HEK293 (cell line): ENCODE measurements around the gene CD55.

Experiments used
- CTCF ChIA-PET: fragments of 350-600 bp; formaldehyde crosslinking; extraction: SDS; loops from one replicate; lab custom pipeline; 2021; ENCODE audit warnings: antibody characterized with exemption; lab: Yijun Ruan, JAX
- POLR2A ChIA-PET: fragments of 300-600 bp; formaldehyde crosslinking; extraction: SDS; loops from one replicate; lab custom pipeline; 2020; ENCODE audit warnings: antibody characterized with exemption, inconsistent platforms; lab: Yijun Ruan, JAX
- H3K27ac ChIP-seq: fragments of 200-500 bp; sonication (Bioruptor generic); 2 replicates; pipeline ENCODE4 v1.5.1; 2014; ENCODE audit warnings: low read depth, low read length, control low read depth, inconsistent platforms; ENCODE audit errors: extremely low read depth
- H3K36me3 ChIP-seq, 2 experiments: fragments of 200-500 bp in 1 of 2; sonication (Bioruptor generic) in 1 of 2; 1 replicate in 1 of 2; 2 replicates in 1 of 2; pipeline ENCODE4 v1.5.1; 2014 to 2017; ENCODE audit warnings: inconsistent platforms in 2 of 2, low read length in 2 of 2; ENCODE audit not compliant: control insufficient read depth in 2 of 2, insufficient read depth in 1 of 2
- H3K4me1 ChIP-seq: fragments of 200-500 bp; sonication (Bioruptor generic); 2 replicates; pipeline ENCODE4 v1.5.1; 2014; ENCODE audit warnings: mild to moderate bottlenecking, low read length, inconsistent platforms; ENCODE audit not compliant: control insufficient read depth, insufficient read depth
- H3K4me3 ChIP-seq: 2 replicates; pipeline ENCODE4 v1.5.1; 2011; ENCODE audit warnings: low read depth, mild to moderate bottlenecking, control low read depth, low read length, moderate library complexity
- H3K9me3 ChIP-seq: fragments of 200-500 bp; sonication (Bioruptor generic); 2 replicates; pipeline ENCODE4 v1.5.1; 2014; ENCODE audit warnings: low read depth, low read length, inconsistent platforms; ENCODE audit not compliant: control insufficient read depth, insufficient read depth
- CTCF ChIP-seq: fragments of 450-650 bp; formaldehyde crosslinking; IDR thresholded peaks from 2 replicates; pipeline ENCODE4 v1.5.1; 2016; ENCODE audit warnings: missing biosample characterization, missing genetic modification characterization
- GLIS1 ChIP-seq: fragments of 450-650 bp; formaldehyde crosslinking; IDR thresholded peaks from 2 replicates; pipeline ENCODE4 v1.5.1; 2016; ENCODE audit warnings: missing biosample characterization, missing genetic modification characterization
- REPIN1 ChIP-seq: fragments of 450-650 bp; formaldehyde crosslinking; IDR thresholded peaks from 2 replicates; pipeline ENCODE4 v1.5.1; 2017; ENCODE audit warnings: missing biosample characterization, missing genetic modification characterization, low read depth
- SP2 ChIP-seq: fragments of 450-650 bp; formaldehyde crosslinking; IDR thresholded peaks from 2 replicates; pipeline ENCODE4 v1.5.1; 2016; ENCODE audit warnings: missing biosample characterization, missing genetic modification characterization
- ZBTB7A ChIP-seq: fragments of 450-650 bp; formaldehyde crosslinking; IDR thresholded peaks from 2 replicates; pipeline ENCODE4 v1.5.1; 2016; ENCODE audit warnings: low read depth, missing biosample characterization, missing genetic modification characterization
- ZFP3 ChIP-seq: fragments of 450-650 bp; formaldehyde crosslinking; IDR thresholded peaks from 2 replicates; pipeline ENCODE4 v1.5.1; 2016; ENCODE audit warnings: low read depth, missing biosample characterization, missing genetic modification characterization
- ZIC2 ChIP-seq: fragments of 450-650 bp; formaldehyde crosslinking; IDR thresholded peaks from 2 replicates; pipeline ENCODE4 v1.5.1; 2016; ENCODE audit warnings: missing biosample characterization, missing genetic modification characterization
- ZNF10 ChIP-seq: fragments of 450-650 bp; formaldehyde crosslinking; IDR thresholded peaks from 2 replicates; pipeline ENCODE4 v1.5.1; 2017; ENCODE audit warnings: missing biosample characterization, missing genetic modification characterization
- ZNF112 ChIP-seq: fragments of 450-650 bp; formaldehyde crosslinking; IDR thresholded peaks from 2 replicates; pipeline ENCODE4 v1.5.0; 2017; ENCODE audit warnings: missing biosample characterization, missing genetic modification characterization
- ZNF174 ChIP-seq: fragments of 450-650 bp; formaldehyde crosslinking; IDR thresholded peaks from 2 replicates; pipeline ENCODE4 v1.5.0; 2017; ENCODE audit warnings: missing biosample characterization, mild to moderate bottlenecking, missing genetic modification characterization
- ZNF248 ChIP-seq: fragments of 450-650 bp; formaldehyde crosslinking; IDR thresholded peaks from 2 replicates; pipeline ENCODE4 v1.5.1; 2017; ENCODE audit warnings: missing biosample characterization, missing genetic modification characterization
- ZNF335 ChIP-seq: fragments of 450-650 bp; formaldehyde crosslinking; conservative IDR thresholded peaks from 2 replicates; pipeline ENCODE4 v1.5.1; 2016; ENCODE audit warnings: missing biosample characterization, missing genetic modification characterization
- ZNF350 ChIP-seq: fragments of 450-650 bp; formaldehyde crosslinking; IDR thresholded peaks from 2 replicates; pipeline ENCODE4 v1.5.0; 2017; ENCODE audit warnings: missing biosample characterization, mild to moderate bottlenecking, missing genetic modification characterization
- ZNF433 ChIP-seq: fragments of 450-650 bp; formaldehyde crosslinking; IDR thresholded peaks from 2 replicates; pipeline ENCODE4 v1.5.1; 2016; ENCODE audit warnings: missing biosample characterization, missing genetic modification characterization, low read depth
- ZNF560 ChIP-seq: fragments of 450-650 bp; formaldehyde crosslinking; IDR thresholded peaks from 2 replicates; pipeline ENCODE4 v1.5.1; 2017; ENCODE audit warnings: missing biosample characterization, missing genetic modification characterization, borderline replicate concordance
- ZNF660 ChIP-seq: fragments of 450-650 bp; IDR thresholded peaks from 2 replicates; pipeline ENCODE4 v1.5.1; 2018; ENCODE audit warnings: missing biosample characterization, mild to moderate bottlenecking, missing genetic modification characterization
- ZNF776 ChIP-seq: fragments of 450-650 bp; formaldehyde crosslinking; IDR thresholded peaks from 2 replicates; pipeline ENCODE4 v1.5.0; 2017; ENCODE audit warnings: missing biosample characterization, missing genetic modification characterization, borderline replicate concordance
- ZNF792 ChIP-seq: fragments of 450-650 bp; formaldehyde crosslinking; IDR thresholded peaks from 2 replicates; pipeline ENCODE4 v1.5.1; 2016; ENCODE audit warnings: missing biosample characterization, missing genetic modification characterization
- ZNF837 ChIP-seq: fragments of 450-650 bp; formaldehyde crosslinking; IDR thresholded peaks from 2 replicates; pipeline ENCODE4 v1.5.1; 2016; ENCODE audit warnings: missing biosample characterization, missing genetic modification characterization
- ZSCAN30 ChIP-seq: fragments of 450-650 bp; IDR thresholded peaks from 2 replicates; pipeline ENCODE4 v1.5.1; 2018; ENCODE audit warnings: missing biosample characterization, mild to moderate bottlenecking, missing genetic modification characterization, moderate library complexity
- TF ChIP-seq, protein P1 (sequence below): fragments of 450-650 bp; formaldehyde crosslinking; IDR thresholded peaks from 2 replicates; pipeline ENCODE4 v1.5.1; 2016; ENCODE audit warnings: missing biosample characterization, missing genetic modification characterization
- TF ChIP-seq, protein P2 (sequence below): fragments of 450-650 bp; formaldehyde crosslinking; IDR thresholded peaks from 2 replicates; pipeline ENCODE4 v1.5.1; 2016; ENCODE audit warnings: missing biosample characterization, missing genetic modification characterization, low read depth
- TF ChIP-seq, protein P3 (sequence below): fragments of 450-650 bp; IDR thresholded peaks from 2 replicates; pipeline ENCODE4 v1.5.1; 2018; ENCODE audit warnings: missing biosample characterization, mild to moderate bottlenecking, missing genetic modification characterization
- TF ChIP-seq, protein P4 (sequence below): fragments of 450-650 bp; formaldehyde crosslinking; optimal IDR thresholded peaks from 2 replicates; pipeline ENCODE3; 2016; ENCODE audit warnings: missing biosample characterization, mild to moderate bottlenecking, missing genetic modification characterization

CD55 gene

DNA sequence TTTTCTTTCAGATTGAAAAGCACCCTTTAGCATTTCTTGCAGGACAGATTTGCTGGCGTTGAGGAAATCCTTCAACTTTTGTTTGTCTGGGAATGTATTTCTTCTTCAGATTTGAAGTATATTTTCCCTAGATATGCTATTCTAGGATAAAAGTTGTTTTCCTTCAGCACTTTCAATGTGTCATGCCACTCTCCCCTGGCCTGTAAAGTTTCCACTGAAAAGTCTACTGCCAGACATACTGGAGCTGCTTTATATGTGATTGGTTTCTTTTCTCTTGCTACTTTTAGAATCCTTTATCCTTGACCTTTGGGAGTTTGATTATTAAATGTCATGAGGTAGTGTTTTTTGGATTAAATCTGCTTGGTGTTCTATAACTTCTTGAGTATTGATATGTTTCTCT is 44.2 kb upstream of the CD55 start:
- POLR2A ChIA-PET, result no interaction called here
- TF ChIP-seq ZNF10 (no peak), ZNF776 (tag by site-specific recombination) (no peak), SP2 (tag by site-specific recombination) (no peak), ZNF350 (no peak), CTCF (tag by site-specific recombination) (no peak), ZBTB7A (no peak), ZNF335 (tag by site-specific recombination) (no peak), GLIS1 (tag by site-specific recombination) (no peak), ZNF112 (tag by site-specific recombination) (no peak), ZNF792 (tag by site-specific recombination) (no peak), ZNF837 (tag by site-specific recombination) (no peak), ZNF174 (tag by site-specific recombination) (no peak), ZNF433 (tag by site-specific recombination) (no peak), REPIN1 (tag by site-specific recombination) (no peak), ZNF560 (no peak), ZNF660 (tag by site-specific recombination) (no peak), ZNF248 (tag by site-specific recombination) (no peak), ZFP3 (tag by site-specific recombination) (no peak)
- TF ChIP-seq, protein P1, sequence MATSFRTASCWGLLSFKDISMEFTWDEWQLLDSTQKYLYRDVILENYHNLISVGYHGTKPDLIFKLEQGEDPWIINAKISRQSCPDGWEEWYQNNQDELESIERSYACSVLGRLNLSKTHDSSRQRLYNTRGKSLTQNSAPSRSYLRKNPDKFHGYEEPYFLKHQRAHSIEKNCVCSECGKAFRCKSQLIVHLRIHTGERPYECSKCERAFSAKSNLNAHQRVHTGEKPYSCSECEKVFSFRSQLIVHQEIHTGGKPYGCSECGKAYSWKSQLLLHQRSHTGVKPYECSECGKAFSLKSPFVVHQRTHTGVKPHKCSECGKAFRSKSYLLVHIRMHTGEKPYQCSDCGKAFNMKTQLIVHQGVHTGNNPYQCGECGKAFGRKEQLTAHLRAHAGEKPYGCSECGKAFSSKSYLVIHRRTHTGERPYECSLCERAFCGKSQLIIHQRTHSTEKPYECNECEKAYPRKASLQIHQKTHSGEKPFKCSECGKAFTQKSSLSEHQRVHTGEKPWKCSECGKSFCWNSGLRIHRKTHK (tag by site-specific recombination), result no peak
- TF ChIP-seq, protein P2, sequence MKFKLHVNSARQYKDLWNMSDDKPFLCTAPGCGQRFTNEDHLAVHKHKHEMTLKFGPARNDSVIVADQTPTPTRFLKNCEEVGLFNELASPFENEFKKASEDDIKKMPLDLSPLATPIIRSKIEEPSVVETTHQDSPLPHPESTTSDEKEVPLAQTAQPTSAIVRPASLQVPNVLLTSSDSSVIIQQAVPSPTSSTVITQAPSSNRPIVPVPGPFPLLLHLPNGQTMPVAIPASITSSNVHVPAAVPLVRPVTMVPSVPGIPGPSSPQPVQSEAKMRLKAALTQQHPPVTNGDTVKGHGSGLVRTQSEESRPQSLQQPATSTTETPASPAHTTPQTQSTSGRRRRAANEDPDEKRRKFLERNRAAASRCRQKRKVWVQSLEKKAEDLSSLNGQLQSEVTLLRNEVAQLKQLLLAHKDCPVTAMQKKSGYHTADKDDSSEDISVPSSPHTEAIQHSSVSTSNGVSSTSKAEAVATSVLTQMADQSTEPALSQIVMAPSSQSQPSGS, result no peak
- no peaks in the 10 kb centered on the region for H3K9me3 ChIP-seq
- H3K4me3 ChIP-seq, result no peak overlapping the region
- H3K27ac ChIP-seq, result no peak overlapping the region
- CTCF ChIA-PET, result no interaction called here
- H3K4me1 ChIP-seq, result no peaks in the 10 kb centered on the region
- H3K36me3 ChIP-seq, result no peaks in the 10 kb centered on the region

DNA sequence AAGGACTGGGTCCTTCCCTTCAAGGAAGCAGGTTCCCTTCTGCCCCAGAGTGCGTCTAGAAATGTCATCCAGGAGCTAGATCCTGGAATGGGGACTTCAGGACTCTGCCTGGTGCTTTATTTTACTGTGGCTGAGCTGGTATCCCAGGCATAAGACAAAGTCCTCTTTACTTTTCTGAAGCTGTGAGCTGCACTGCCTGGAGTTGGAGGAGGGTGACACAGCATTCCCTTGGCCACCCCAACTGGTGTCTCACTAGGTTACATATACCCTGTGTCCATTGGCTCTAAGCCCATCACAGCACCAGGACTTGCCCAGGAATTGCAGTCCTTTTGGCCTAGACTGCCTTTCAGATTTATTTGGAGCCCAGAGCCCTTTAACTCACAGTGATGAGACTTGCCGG is 41.8 kb upstream of the CD55 start:
- TF ChIP-seq, protein P3, sequence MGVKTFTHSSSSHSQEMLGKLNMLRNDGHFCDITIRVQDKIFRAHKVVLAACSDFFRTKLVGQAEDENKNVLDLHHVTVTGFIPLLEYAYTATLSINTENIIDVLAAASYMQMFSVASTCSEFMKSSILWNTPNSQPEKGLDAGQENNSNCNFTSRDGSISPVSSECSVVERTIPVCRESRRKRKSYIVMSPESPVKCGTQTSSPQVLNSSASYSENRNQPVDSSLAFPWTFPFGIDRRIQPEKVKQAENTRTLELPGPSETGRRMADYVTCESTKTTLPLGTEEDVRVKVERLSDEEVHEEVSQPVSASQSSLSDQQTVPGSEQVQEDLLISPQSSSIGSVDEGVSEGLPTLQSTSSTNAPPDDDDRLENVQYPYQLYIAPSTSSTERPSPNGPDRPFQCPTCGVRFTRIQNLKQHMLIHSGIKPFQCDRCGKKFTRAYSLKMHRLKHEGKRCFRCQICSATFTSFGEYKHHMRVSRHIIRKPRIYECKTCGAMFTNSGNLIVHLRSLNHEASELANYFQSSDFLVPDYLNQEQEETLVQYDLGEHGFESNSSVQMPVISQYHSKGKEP (tag by site-specific recombination), result no peak
- TF ChIP-seq ZSCAN30 (tag by site-specific recombination), result no peak
- no peak for TF ChIP-seq ZIC2 (tag by site-specific recombination)
- TF ChIP-seq, protein P4, sequence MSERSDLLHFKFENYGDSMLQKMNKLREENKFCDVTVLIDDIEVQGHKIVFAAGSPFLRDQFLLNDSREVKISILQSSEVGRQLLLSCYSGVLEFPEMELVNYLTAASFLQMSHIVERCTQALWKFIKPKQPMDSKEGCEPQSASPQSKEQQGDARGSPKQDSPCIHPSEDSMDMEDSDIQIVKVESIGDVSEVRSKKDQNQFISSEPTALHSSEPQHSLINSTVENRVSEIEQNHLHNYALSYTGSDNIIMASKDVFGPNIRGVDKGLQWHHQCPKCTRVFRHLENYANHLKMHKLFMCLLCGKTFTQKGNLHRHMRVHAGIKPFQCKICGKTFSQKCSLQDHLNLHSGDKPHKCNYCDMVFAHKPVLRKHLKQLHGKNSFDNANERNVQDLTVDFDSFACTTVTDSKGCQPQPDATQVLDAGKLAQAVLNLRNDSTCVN (tag by site-specific recombination), result no peak
- H3K9me3 ChIP-seq, result no peaks in the 10 kb centered on the region

More for the DNA sequence above, 41.8 kb upstream of the CD55 start:
- POLR2A ChIA-PET, result no interaction called here
- Histone ChIP-seq H3K4me3 (no peak overlapping the region), H3K27ac (no peak overlapping the region), H3K4me1 (no peaks in the 10 kb centered on the region), H3K36me3 (no peaks in the 10 kb centered on the region)
- CTCF ChIA-PET, result no interaction called here
